Measurements from ENCODE around the gene NTN1. TPM values are rescaled to one million over a fixed set of nuclear protein-coding genes. Genes with fewer than 3 reads are reported as not detected.

NTN1 gene
- polyA plus RNA-seq, 1 experiment: 0.05 TPM

GRCh38 chr17:9018726-9019125, 2.6 kb upstream of the NTN1 start:
- no peak for TF ChIP-seq CTCF (IDR thresholded peaks at IDR 0.05; ENCODE audit: low read depth, low read length)
- ChIA-PET POLR2A (no interaction called here), CTCF (no interaction called here)
- peaks cover 26% of the 10 kb centered on the region for H3K27me3 ChIP-seq (ENCODE audit: control insufficient read depth, insufficient read depth, low read length)
- H3K4me3 ChIP-seq (ENCODE audit: low read depth, low read length): no peak overlapping the region
- DNase-seq (ENCODE audit: low read depth, low spot score): no peak
- no peak overlapping the region for H3K27ac ChIP-seq (ENCODE audit: low read depth, low read length)
- peaks cover 5% of the 10 kb centered on the region; the same call in 1 of the 2 replicates for H3K9me3 ChIP-seq (ENCODE audit: control insufficient read depth, insufficient read depth, low read length)

GRCh38 chr17:9020096-9020823, 1.1 kb upstream of the NTN1 start:
- Histone ChIP-seq H3K4me3 (ENCODE audit: low read depth, low read length) (no peak overlapping the region; the same call in 1 of the 2 replicates), H3K9me3 (ENCODE audit: control insufficient read depth, insufficient read depth, low read length) (peaks cover 5% of the 10 kb centered on the region; the same call in 1 of the 2 replicates), H3K27ac (ENCODE audit: low read depth, low read length) (no peak overlapping the region), H3K27me3 (ENCODE audit: control insufficient read depth, insufficient read depth, low read length) (peaks cover 37% of the 10 kb centered on the region)
- TF ChIP-seq CTCF (IDR thresholded peaks at IDR 0.05; ENCODE audit: low read depth, low read length): no peak
- DNase-seq (ENCODE audit: low read depth, low spot score): no peak
- ChIA-PET POLR2A (interaction anchor here (0.6 kb wide), 1 partner anchor 528 kb away, joined by 4 read pairs; no protein-coding TSS in a partner anchor), CTCF (interaction anchor here (0.6 to 1.0 kb wide), 3 partner anchors 22 to 161 kb away, joined by 3 to 5 read pairs (median 3); no protein-coding TSS in a partner anchor)

- Histone ChIP-seq H3K9me3 (ENCODE audit: control insufficient read depth, insufficient read depth, low read length) (peaks cover 5% of the 10 kb centered on the region; the same call in 1 of the 2 replicates), H3K27me3 (ENCODE audit: control insufficient read depth, insufficient read depth, low read length) (peaks cover 37% of the 10 kb centered on the region), H3K4me3 (ENCODE audit: low read depth, low read length) (peak overlapping the region; percentile 48), H3K27ac (ENCODE audit: low read depth, low read length) (no peak overlapping the region)
- no peak for DNase-seq (ENCODE audit: low read depth, low spot score)
- ChIA-PET CTCF (interaction anchor here (1.0 kb wide), 1 partner anchor 22 kb away, joined by 3 read pairs; no protein-coding TSS in a partner anchor), POLR2A (no interaction called here)
- no peak for TF ChIP-seq CTCF (IDR thresholded peaks at IDR 0.05; ENCODE audit: low read depth, low read length)
Measured at GRCh38 chr17:9020824-9021157, 519 bp upstream of the NTN1 start.

- ChIA-PET POLR2A (interaction anchor here (0.6 kb wide), 1 partner anchor 419 kb away, joined by 4 read pairs; no protein-coding TSS in a partner anchor), CTCF (interaction anchor here (0.5 to 0.6 kb wide), 2 partner anchors 338 to 532 kb away, joined by 3 to 10 read pairs; no protein-coding TSS in a partner anchor)
- Histone ChIP-seq H3K27ac (ENCODE audit: low read depth, low read length) (no peak overlapping the region), H3K4me3 (ENCODE audit: low read depth, low read length) (peak overlapping the region; percentile 48), H3K27me3 (ENCODE audit: control insufficient read depth, insufficient read depth, low read length) (peaks cover 37% of the 10 kb centered on the region), H3K9me3 (ENCODE audit: control insufficient read depth, insufficient read depth, low read length) (peaks cover 5% of the 10 kb centered on the region; the same call in 1 of the 2 replicates)
- no peak for DNase-seq (ENCODE audit: low read depth, low spot score)
- TF ChIP-seq CTCF (IDR thresholded peaks at IDR 0.05; ENCODE audit: low read depth, low read length): no peak
Measured at GRCh38 chr17:9021992-9022572, 772 bp downstream of the NTN1 start.
